ENCODE data around the gene CCSER1.

The CCSER1 gene

DNA sequence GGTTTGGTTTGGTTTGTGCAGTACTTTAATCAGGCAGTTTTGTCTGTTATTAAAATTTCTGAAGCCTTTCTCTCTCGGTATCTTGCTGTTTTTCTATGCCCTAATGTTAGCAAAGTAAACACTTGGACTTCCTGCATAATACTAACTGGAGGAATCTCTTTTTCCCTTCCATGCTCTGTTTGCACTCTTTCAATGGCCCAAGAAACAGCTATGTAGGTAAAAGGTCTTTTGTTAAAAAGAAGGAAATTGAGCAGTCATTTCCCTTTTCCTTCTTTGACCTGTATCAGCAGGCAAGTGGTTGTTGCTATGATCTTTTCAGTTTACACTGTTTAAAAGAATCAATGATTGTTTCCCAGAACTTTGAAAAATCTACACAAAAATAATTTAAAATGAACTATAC is 82.7 kb downstream of the CCSER1 start:
- Mint-ChIP-seq H3K27ac (no peak overlapping the region), H3K4me1 (no peaks in the 10 kb centered on the region), H3K27me3 (no peaks in the 10 kb centered on the region), H3K9me3 (peaks cover 16% of the 10 kb centered on the region in 2 donors), H3K4me3 (no peak overlapping the region)
- no peak for ATAC-seq
- DNase-seq: no peak

DNA sequence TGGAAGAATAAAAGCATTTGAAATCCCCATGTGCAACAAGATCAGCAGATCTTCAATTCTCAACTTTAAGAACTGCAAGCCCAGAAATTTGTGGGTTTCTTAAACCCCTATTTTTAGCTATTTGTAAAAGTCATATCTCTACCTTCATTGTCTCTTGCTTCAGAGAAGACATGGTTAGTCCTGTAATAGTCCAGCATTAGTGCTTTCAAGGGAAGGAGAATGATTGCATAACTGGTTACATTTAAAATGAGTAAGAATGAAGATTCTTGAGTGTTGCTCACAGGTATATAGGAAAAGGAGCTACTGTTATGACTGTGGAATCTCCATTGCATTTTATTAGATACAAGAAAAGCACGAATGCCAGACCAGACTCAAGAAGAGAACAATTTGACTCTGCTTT is 84.0 kb downstream of the CCSER1 start:
- H3K9me3 Mint-ChIP-seq: peaks cover 3 to 10% of the 10 kb centered on the region in 2 donors
- ATAC-seq: no peak

DNA sequence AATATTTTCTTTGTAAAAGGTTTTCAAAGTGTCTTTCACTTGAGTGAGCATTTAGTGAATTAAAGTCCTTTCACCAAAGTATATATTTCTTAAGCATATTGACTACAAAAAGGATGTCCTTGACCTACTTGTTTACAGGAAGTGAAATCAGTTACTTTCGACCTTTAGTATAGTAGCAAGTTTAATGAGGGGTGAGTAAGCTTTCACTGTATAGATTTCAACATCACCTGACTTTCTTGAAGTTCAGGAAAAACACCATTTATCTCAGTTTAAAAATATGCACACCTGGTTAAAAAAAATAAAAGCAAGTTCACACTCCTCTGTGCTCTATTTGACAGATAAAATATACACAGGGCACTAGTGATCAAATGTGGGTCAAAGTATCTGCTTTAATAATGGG is 88.1 kb downstream of the CCSER1 start:
- Mint-ChIP-seq H3K4me1 (no peaks in the 10 kb centered on the region), H3K27ac (no peak overlapping the region), H3K27me3 (no peaks in the 10 kb centered on the region), H3K4me3 (no peak overlapping the region), H3K9me3 (no peaks in the 10 kb centered on the region)
- no peak for ATAC-seq
- no peak for DNase-seq

More for the DNA sequence above, 84.0 kb downstream of the CCSER1 start:
- Mint-ChIP-seq H3K27ac (no peak overlapping the region), H3K4me3 (no peak overlapping the region), H3K4me1 (no peaks in the 10 kb centered on the region), H3K27me3 (no peaks in the 10 kb centered on the region)
- DNase-seq: no peak

DNA sequence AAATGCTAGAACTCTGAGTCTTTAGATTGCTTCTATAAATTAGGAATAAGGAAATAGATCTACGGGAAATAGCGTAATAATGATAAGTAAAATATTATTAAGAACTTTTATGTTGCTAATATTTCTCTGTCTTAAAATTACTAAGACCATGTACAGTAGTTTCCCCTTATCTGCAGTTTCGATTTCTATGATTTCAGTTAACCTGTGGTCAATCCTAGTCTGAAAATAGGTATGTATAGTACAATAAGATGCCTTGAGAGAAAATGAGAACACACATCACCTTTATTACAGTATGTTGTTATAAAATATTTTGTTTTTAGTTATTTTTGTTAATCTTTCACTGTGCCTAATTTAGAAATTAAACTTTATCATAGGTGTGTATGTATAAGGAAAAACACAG is 92.6 kb downstream of the CCSER1 start:
- H3K9me3 Mint-ChIP-seq: no peaks in the 10 kb centered on the region
- DNase-seq (no peak), ATAC-seq (no peak)
- no peaks in the 10 kb centered on the region for H3K27me3 Mint-ChIP-seq
- H3K4me1 Mint-ChIP-seq: no peaks in the 10 kb centered on the region
- no peak overlapping the region for H3K4me3 Mint-ChIP-seq
- no peak overlapping the region for H3K27ac Mint-ChIP-seq

DNA sequence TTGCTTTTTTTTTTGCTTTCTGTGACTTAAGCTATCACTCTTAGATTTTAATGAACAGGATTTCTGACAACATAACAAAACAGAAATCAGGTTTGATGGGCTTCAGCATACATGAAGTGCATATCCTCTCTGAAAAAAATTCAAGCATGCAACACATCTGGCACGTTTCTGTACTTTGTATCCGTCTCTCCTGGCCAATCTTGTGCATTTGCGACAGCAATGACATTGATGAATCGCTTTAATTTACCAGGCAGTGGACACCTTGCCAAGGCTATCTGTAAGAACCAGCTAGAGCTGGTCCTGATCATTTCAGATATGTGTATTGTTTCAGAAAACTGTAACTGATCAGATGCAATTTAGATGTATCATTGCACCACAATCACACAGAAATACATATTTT is 93.3 kb downstream of the CCSER1 start:
- Mint-ChIP-seq H3K4me1 (no peaks in the 10 kb centered on the region), H3K9me3 (no peaks in the 10 kb centered on the region), H3K27me3 (no peaks in the 10 kb centered on the region), H3K4me3 (no peak overlapping the region), H3K27ac (no peak overlapping the region)
- no peak for DNase-seq
- ATAC-seq: no peak

DNA sequence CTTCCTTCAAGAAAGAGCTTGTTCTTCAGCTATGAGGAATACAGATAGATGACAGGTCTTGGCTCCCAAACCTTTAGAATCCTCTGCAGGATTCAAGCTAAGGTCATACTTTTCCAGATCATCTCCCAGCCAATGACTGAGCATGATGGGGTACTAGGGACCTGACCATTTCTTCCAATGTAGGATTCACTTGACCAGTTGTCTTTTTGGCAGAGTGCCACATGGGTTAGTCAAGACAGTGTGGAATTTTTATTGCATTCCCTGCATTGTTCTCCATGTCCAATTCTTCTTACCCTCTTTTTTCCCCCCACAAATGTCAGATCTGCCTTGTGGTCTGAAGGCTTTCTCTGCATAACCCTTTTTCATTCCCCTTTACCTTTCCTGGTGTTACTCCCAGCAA is 99.5 kb downstream of the CCSER1 start:
- Mint-ChIP-seq H3K4me1 (no peaks in the 10 kb centered on the region), H3K9me3 (peaks cover 9% of the 10 kb centered on the region in 2 donors)
- DNase-seq: no peak

DNA sequence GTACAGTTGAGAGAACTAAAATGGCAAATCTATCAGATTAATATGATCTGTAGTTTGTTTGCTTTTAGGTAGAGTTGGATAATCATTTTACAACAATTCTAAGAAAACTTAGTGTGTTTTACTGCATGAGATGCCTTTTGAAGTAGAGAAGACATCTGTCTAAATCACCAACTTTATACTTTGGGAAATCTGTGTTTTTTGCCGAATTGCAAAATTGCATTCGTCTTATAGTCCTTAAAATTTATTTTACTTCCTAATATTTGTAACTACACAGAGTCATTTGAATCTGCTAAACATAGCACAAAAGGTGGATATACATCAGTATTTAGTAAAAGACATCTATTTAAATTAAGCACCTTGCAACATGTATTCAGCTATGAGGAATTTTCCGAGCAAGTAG is 100.0 kb downstream of the CCSER1 start:
- no peak overlapping the region for H3K4me3 Mint-ChIP-seq
- no peaks in the 10 kb centered on the region for H3K27me3 Mint-ChIP-seq
- H3K9me3 Mint-ChIP-seq: peaks cover 9% of the 10 kb centered on the region in 2 donors
- H3K4me1 Mint-ChIP-seq: no peaks in the 10 kb centered on the region
- no peak for ATAC-seq
- no peak overlapping the region for H3K27ac Mint-ChIP-seq
- no peak for DNase-seq

More for the DNA sequence above, 99.5 kb downstream of the CCSER1 start:
- no peak for ATAC-seq
- H3K4me3 Mint-ChIP-seq: no peak overlapping the region
- no peaks in the 10 kb centered on the region for H3K27me3 Mint-ChIP-seq
- H3K27ac Mint-ChIP-seq: no peak overlapping the region

DNA sequence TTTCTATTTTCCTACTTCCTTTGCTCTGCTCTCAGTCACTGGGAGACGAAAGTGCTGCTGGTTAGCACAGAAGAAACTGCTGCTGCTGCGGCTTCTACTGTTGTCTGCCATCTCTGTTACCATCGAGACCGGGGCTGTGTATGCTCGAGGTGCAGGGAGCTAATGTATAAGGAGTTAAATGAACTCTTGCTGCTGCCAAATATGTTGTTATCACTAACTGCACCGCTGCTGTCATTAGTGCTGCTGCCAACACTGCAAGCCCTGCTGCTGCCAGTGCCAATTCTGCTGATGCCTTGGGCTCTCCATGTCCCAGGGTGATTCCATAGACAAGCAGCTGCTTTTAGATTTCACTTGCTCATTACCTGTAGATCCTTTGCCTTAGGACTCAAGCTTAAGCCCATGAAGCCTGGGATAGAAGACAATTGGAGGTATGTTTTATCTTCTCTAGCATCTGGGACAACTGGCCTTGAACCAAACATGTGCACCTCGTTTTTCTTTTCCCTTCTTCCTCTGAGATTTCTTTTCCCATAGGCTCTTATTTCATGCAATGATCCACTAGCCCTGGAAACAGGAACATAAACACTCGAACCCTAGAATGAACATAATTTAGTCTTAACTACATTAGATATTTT is 107.8 kb downstream of the CCSER1 start:
- ATAC-seq: no peak
- DNase-seq: no peak
- no peak overlapping the region for H3K4me3 Mint-ChIP-seq
- H3K4me1 Mint-ChIP-seq: no peaks in the 10 kb centered on the region
- H3K27ac Mint-ChIP-seq: no peak overlapping the region
- no peaks in the 10 kb centered on the region for H3K9me3 Mint-ChIP-seq
- no peaks in the 10 kb centered on the region for H3K27me3 Mint-ChIP-seq

DNA sequence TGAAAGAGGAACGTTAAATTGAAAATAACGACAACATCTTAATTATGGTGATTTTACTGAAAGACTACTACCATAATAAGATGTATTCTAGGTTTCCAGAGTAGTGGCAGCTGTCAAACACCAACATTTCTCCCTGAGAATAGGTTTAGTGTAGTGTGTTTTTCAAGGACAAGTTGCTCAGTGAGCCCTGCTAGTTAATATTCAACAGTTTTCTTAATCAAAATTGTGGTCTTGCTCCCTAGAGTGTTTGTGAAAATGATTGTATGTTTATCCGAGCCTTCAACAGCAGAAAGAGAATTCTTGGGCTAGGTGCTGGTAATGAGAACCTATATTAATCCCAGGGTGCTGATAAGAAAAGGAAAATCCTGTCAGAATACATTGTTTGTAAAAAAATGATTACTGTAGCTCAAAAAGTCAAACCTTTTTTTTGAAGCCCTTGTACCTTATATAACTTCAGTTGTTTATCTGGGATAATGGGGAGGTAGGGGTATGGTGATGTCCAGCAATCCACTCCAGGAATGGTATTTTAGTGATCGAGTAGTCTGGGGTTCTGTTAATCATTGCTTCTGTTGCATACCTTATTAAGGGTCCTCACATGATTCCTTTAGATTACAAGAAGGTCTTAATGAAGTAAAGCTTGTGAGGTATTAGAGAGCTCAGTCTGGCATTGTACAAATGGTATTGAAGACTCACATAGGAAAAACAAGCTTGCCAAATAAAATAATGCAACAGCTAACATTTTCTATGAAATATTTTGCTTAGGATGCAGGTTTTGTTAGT is 110.7 kb downstream of the CCSER1 start:
- no peaks in the 10 kb centered on the region for H3K4me1 Mint-ChIP-seq
- DNase-seq (no peak), ATAC-seq (no peak)
- no peaks in the 10 kb centered on the region for H3K9me3 Mint-ChIP-seq
- H3K4me3 Mint-ChIP-seq: no peak overlapping the region
- no peak overlapping the region for H3K27ac Mint-ChIP-seq
- H3K27me3 Mint-ChIP-seq: no peaks in the 10 kb centered on the region

DNA sequence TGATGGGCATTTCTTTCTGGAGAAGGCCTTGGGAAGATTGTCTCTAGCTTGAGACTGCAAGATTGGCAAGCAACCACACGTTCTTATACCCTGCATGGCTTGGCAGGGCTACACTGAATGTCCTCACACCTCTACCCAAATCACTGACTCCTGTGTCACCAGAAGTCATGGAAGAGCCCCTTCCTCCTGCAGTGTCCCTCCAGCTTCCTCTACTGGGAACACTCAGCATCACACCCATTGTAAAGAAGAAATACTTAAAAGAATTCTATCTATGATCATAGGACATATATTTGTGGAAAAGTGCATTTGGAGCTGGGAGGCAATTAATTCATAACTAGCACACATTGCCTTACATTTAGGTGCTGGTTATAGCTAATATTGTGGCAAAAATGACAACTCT is 113.1 kb downstream of the CCSER1 start:
- DNase-seq: no peak
- Mint-ChIP-seq H3K27me3 (no peaks in the 10 kb centered on the region), H3K4me1 (no peaks in the 10 kb centered on the region), H3K4me3 (no peak overlapping the region), H3K27ac (no peak overlapping the region), H3K9me3 (no peaks in the 10 kb centered on the region)
- no peak for ATAC-seq

DNA sequence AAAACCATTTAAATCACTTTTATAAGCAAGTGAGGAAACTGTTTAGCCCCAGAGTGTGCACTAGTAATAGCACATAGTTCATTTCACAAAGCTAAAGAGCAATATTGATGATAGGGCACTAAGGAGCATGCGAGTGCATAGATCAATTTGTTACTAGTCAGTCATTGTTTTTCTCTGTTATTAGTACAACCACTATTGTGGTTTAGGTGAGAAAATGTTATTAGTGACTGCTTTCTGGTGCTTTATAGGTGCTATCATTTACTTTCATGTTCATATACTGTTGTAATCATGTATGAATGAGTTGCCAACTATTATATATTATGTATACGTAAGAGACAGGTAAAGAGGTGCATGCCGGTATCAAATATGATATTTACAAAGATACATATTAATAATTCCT is 113.8 kb downstream of the CCSER1 start:
- H3K4me1 Mint-ChIP-seq: no peaks in the 10 kb centered on the region
- no peak overlapping the region for H3K4me3 Mint-ChIP-seq
- no peak overlapping the region for H3K27ac Mint-ChIP-seq
- no peaks in the 10 kb centered on the region for H3K27me3 Mint-ChIP-seq
- no peaks in the 10 kb centered on the region for H3K9me3 Mint-ChIP-seq
- DNase-seq (no peak), ATAC-seq (no peak)

DNA sequence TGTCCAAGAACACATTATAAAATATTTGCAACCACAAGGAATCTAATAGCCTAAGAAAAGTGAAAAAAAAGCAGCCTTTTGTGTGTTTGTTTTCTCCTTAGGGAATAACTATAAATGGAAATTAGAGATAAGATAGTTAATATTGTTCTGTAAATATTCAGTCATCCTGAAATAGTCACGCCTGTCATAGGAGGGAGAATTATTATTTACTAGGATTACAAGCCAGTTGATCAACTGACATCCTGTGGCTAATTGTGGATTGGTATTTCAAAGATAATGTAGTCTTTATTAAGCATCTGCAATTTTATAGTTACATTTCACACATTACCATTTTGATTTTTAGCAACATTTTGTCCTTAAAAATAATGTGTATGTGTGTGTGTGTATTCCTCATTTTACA is 118.6 kb downstream of the CCSER1 start:
- H3K4me3 Mint-ChIP-seq: no peak overlapping the region
- ATAC-seq (no peak), DNase-seq (no peak)
- H3K27ac Mint-ChIP-seq: no peak overlapping the region
- H3K9me3 Mint-ChIP-seq: no peaks in the 10 kb centered on the region
- no peaks in the 10 kb centered on the region for H3K27me3 Mint-ChIP-seq
- H3K4me1 Mint-ChIP-seq: no peaks in the 10 kb centered on the region

DNA sequence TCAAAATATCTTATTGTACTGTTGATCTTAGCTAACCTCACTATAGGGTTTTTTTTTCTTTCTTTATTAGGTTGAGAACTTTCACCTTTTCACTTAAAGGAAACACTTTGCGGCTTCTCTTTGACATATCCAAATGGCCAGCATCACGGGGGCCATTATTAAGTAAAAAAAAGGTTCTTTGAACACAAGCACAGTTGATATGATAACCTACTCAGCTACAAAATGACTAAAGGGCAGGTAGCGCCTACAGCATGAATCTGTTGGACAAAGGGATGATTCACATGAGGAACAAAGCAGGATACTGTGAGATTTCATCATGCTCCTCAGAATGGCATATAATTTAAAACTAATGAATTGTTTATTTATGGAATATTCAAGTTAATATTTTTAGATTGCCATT is 119.6 kb downstream of the CCSER1 start:
- Mint-ChIP-seq H3K27me3 (no peaks in the 10 kb centered on the region), H3K4me3 (no peak overlapping the region), H3K9me3 (no peaks in the 10 kb centered on the region), H3K27ac (no peak overlapping the region), H3K4me1 (no peaks in the 10 kb centered on the region)
- ATAC-seq: no peak
- no peak for DNase-seq

DNA sequence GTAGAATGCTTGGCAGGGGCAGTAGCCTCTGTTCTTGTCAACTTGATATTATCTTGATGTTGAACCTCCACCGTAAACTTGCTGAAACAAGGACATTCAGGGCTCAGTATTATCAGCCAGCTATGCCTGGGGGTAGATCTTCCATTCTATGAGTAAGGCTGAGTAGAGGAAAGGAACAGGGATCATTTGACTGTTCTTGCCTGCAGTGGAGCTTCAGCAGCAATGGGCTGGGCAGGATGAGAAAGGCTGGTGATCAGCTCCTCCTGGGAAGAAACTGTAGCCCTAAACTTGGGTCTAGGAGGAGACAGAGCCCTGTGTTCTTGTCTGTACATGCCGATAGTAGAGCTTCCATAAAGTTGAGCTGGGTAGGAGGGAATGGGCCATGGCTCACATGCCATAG is 127.2 kb downstream of the CCSER1 start:
- no peak overlapping the region for H3K27ac Mint-ChIP-seq
- no peak for DNase-seq
- no peak for ATAC-seq
- no peak overlapping the region for H3K4me3 Mint-ChIP-seq
- no peaks in the 10 kb centered on the region for H3K27me3 Mint-ChIP-seq
- H3K9me3 Mint-ChIP-seq: no peaks in the 10 kb centered on the region
- no peaks in the 10 kb centered on the region for H3K4me1 Mint-ChIP-seq

DNA sequence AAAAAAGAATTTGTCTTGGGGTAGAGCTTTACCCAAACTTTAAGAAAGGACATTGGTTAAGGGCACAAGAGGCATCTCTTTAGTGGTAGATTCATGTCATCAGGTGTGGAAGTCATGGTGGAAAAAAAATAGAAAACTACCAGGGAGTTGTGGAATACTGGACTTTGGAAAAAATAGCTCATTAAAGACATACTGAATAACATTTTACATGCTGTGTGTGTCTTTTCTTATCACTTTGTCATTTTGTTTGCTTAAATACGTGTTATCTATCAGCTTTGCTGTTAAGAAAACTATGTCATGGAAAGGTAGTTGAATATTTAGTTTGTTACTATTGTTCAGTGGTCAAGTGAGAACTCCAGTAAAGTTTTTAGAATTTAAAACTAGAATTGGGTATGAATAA is 147.0 kb downstream of the CCSER1 start:
- no peak for DNase-seq
- no peak for ATAC-seq
- H3K4me3 Mint-ChIP-seq: no peak overlapping the region
- no peaks in the 10 kb centered on the region for H3K9me3 Mint-ChIP-seq
- no peaks in the 10 kb centered on the region for H3K4me1 Mint-ChIP-seq
- no peak overlapping the region for H3K27ac Mint-ChIP-seq
- no peaks in the 10 kb centered on the region for H3K27me3 Mint-ChIP-seq

DNA sequence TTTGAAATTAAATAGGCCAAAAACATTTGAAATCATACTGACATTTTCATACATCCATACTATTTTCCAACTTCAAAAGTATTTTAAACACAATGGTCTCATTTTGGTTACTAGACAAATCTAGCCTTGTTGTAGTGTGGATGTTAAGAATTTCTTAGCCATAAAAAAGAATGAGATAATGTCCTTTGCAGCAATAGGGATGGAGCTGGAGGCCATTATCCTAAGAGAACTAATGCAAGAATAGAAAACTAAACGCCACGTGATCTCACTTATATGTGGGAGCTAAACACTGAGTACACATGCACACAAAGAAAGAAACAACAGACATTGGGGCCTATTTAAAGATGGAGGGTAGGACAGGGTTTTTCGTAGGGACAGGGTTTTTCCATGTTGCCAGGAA is 153.8 kb downstream of the CCSER1 start:
- Mint-ChIP-seq H3K27ac (no peak overlapping the region), H3K4me1 (no peaks in the 10 kb centered on the region), H3K27me3 (no peaks in the 10 kb centered on the region), H3K9me3 (no peaks in the 10 kb centered on the region), H3K4me3 (no peak overlapping the region)
- ATAC-seq (no peak), DNase-seq (no peak)
